Middle frontal gyrus (tissue), 1 donor: ENCODE data around the gene PTPRN2.
"Not testable (repeated sequence)": the region's sequence is repeated elsewhere in the genome, so short reads cannot be mapped to it uniquely, and the experiment has no call there.

Source experiments
- DNase-seq: peaks from one replicate; pipeline ENCODE4 v3.0.0-alpha.2; 2015; ENCODE audit warnings: low spot score; ENCODE audit errors: extremely low spot score

PTPRN2 gene

GRCh38 chr7:158042156-158042880 is 545.3 kb downstream of the PTPRN2 start:
- DNase-seq = no peak

GRCh38 chr7:158040199-158040598 is 547.4 kb downstream of the PTPRN2 start:
- no peak for DNase-seq

GRCh38 chr7:158039270-158039669 is 548.4 kb downstream of the PTPRN2 start:
- DNase-seq = no peak

GRCh38 chr7:158037211-158037610 is 550.4 kb downstream of the PTPRN2 start:
- DNase-seq = no peak

GRCh38 chr7:158035343-158035742 is 552.3 kb downstream of the PTPRN2 start:
- DNase-seq = no peak

- no peak for DNase-seq
Measured at GRCh38 chr7:158034571-158034970, 553.1 kb downstream of the PTPRN2 start.

- not testable (repeated sequence) for DNase-seq
Measured at GRCh38 chr7:158033925-158034324, 553.7 kb downstream of the PTPRN2 start.

GRCh38 chr7:158033196-158033595 is 554.4 kb downstream of the PTPRN2 start:
- no peak for DNase-seq

- no peak for DNase-seq
Measured at GRCh38 chr7:158032561-158033115, 555.0 kb downstream of the PTPRN2 start.

- no peak for DNase-seq
Measured at GRCh38 chr7:158031867-158032308, 555.7 kb downstream of the PTPRN2 start.

- DNase-seq = no peak
Measured at GRCh38 chr7:158030566-158030965, 557.1 kb downstream of the PTPRN2 start.

GRCh38 chr7:158030071-158030470 is 557.6 kb downstream of the PTPRN2 start:
- DNase-seq = no peak

GRCh38 chr7:158029509-158029908 is 558.1 kb downstream of the PTPRN2 start:
- no peak for DNase-seq

GRCh38 chr7:158028971-158029370 is 558.7 kb downstream of the PTPRN2 start:
- no peak for DNase-seq

- no peak for DNase-seq
Measured at GRCh38 chr7:158028290-158028941, 559.2 kb downstream of the PTPRN2 start.

GRCh38 chr7:158027646-158028045 is 560.0 kb downstream of the PTPRN2 start:
- DNase-seq = no peak

- no peak for DNase-seq
Measured at GRCh38 chr7:158026636-158027265, 560.9 kb downstream of the PTPRN2 start.

GRCh38 chr7:158025686-158026600 is 561.7 kb downstream of the PTPRN2 start:
- no peak for DNase-seq

- DNase-seq = no peak
Measured at GRCh38 chr7:158024881-158025280, 562.7 kb downstream of the PTPRN2 start.

- no peak for DNase-seq
Measured at GRCh38 chr7:158024351-158024715, 563.3 kb downstream of the PTPRN2 start.

GRCh38 chr7:158023681-158024350 is 563.8 kb downstream of the PTPRN2 start:
- no peak for DNase-seq
